SK-N-SH (cell line): ENCODE results near the gene RAB8A. TPM values are rescaled to one million over a fixed set of nuclear protein-coding genes. Genes with fewer than 3 reads are reported as not detected.

ENCODE experiments used
- CTCF ChIA-PET: fragments of 300-600, 350-600 bp; formaldehyde crosslinking; extraction: SDS; loops from one replicate; lab custom pipeline; 2021; lab: Yijun Ruan, JAX
- POLR2A ChIA-PET: fragments of 350-600 bp; sonication (Branson Sonifier 250); formaldehyde crosslinking; extraction: SDS; loops from one replicate; lab custom pipeline; 2020; ENCODE audit warnings: antibody characterized with exemption, inconsistent platforms; lab: Yijun Ruan, JAX
- DNase-seq: peaks from one replicate; pipeline ENCODE4 v3.0.0; 2012
- H2AFZ ChIP-seq: fragments of 200-600 bp; sonication (generic); 2 replicates; pipeline ENCODE4 v1.8.1; 2016; ENCODE audit warnings: antibody characterized with exemption, mild to moderate bottlenecking, low read depth
- H3F3A ChIP-seq: fragments of 200-600 bp; sonication (generic); replicated peaks from 2 replicates; pipeline ENCODE3; 2016; ENCODE audit warnings: antibody characterized with exemption, mild to moderate bottlenecking; ENCODE audit not compliant: insufficient read depth
- H3K27ac ChIP-seq, 2 experiments: fragments of 200-500 bp in 1 of 2; fragments of 200-600 bp in 1 of 2; sonication (Bioruptor generic) in 1 of 2; sonication (generic), shearing (Covaris generic) in 1 of 2; 2 replicates each; pipeline versions ENCODE4 v1.5.1 to v1.6.1; 2014 to 2016; ENCODE audit warnings: low read depth in 2 of 2, inconsistent platforms in 1 of 2, low read length in 1 of 2, mild to moderate bottlenecking in 1 of 2, mixed read lengths in 1 of 2
- H3K27me3 ChIP-seq: fragments of 200-600 bp; sonication (generic), shearing (Covaris generic); 2 replicates; pipeline ENCODE4 v1.6.1; 2016; ENCODE audit warnings: mixed run types; ENCODE audit not compliant: insufficient read depth
- H3K36me3 ChIP-seq, 2 experiments: fragments of 200-500 bp in 1 of 2; fragments of 200-600 bp in 1 of 2; sonication (Bioruptor generic) in 1 of 2; sonication (generic) in 1 of 2; replicated peaks in 1 of 2; 2 replicates each; pipeline versions ENCODE3 to v1.5.1; 2014 to 2016; ENCODE audit warnings: low read length in 1 of 2, mild to moderate bottlenecking in 1 of 2; ENCODE audit not compliant: insufficient read depth in 2 of 2, control insufficient read depth in 1 of 2
- H3K4me1 ChIP-seq, 2 experiments: fragments of 200-500 bp in 1 of 2; fragments of 200-600 bp in 1 of 2; sonication (Bioruptor generic) in 1 of 2; sonication (generic), shearing (Covaris generic) in 1 of 2; 2 replicates each; pipeline versions ENCODE4 v1.5.1 to v1.6.1; 2014 to 2016; ENCODE audit warnings: low read depth in 1 of 2, low read length in 1 of 2, mixed run types in 1 of 2; ENCODE audit not compliant: insufficient read depth in 2 of 2, control insufficient read depth in 1 of 2
- H3K4me2 ChIP-seq: fragments of 200-600 bp; sonication (generic), shearing (Covaris generic); 2 replicates; pipeline ENCODE4 v1.6.1; 2017; ENCODE audit warnings: mixed run types
- H3K4me3 ChIP-seq, 2 experiments: fragments of 200-500 bp in 1 of 2; fragments of 200-600 bp in 1 of 2; sonication (Bioruptor generic) in 1 of 2; sonication (generic), shearing (Covaris generic) in 1 of 2; 2 replicates each; pipeline versions ENCODE4 v1.5.1 to v1.8.1; 2014 to 2016; ENCODE audit warnings: low read depth in 2 of 2, inconsistent platforms in 1 of 2, low read length in 1 of 2, mild to moderate bottlenecking in 1 of 2, mixed read lengths in 1 of 2, moderate library complexity in 1 of 2
- H3K79me2 ChIP-seq: fragments of 200-600 bp; sonication (generic); 2 replicates; pipeline ENCODE4 v1.8.1; 2017; ENCODE audit warnings: mild to moderate bottlenecking; ENCODE audit not compliant: insufficient read depth
- H3K9ac ChIP-seq: fragments of 200-600 bp; sonication (generic); 2 replicates; pipeline ENCODE4 v1.6.1; 2017; ENCODE audit warnings: mixed run types
- H3K9me2 ChIP-seq: fragments of 200-600 bp; sonication (generic); 2 replicates; pipeline ENCODE4 v1.6.1; 2017; ENCODE audit warnings: mixed run types
- H3K9me3 ChIP-seq: fragments of 200-600 bp; sonication (generic); 2 replicates; pipeline ENCODE4 v1.6.1; 2017; ENCODE audit warnings: mixed run types, mild to moderate bottlenecking, moderate library complexity
- H4K20me1 ChIP-seq: fragments of 200-600 bp; sonication (generic); 2 replicates; pipeline ENCODE4 v1.6.1; 2017; ENCODE audit warnings: mild to moderate bottlenecking, mixed run types; ENCODE audit not compliant: insufficient read depth
- ELF1 ChIP-seq: IDR thresholded peaks from 2 replicates; pipeline ENCODE4 v1.4.0; 2012
- FOSL2 ChIP-seq: IDR thresholded peaks from 2 replicates; pipeline ENCODE4 v1.4.0; 2012; ENCODE audit warnings: low read depth, mild to moderate bottlenecking, moderate library complexity, borderline replicate concordance
- GATA2 ChIP-seq: sonication (generic); formaldehyde crosslinking; IDR thresholded peaks from 2 replicates; pipeline ENCODE4 v1.5.0; 2020; ENCODE audit warnings: mild to moderate bottlenecking, missing genetic modification reagents
- MAX ChIP-seq: IDR thresholded peaks from 2 replicates; pipeline ENCODE4 v1.4.0; 2012; ENCODE audit warnings: low read depth
- POLR2AphosphoS5 ChIP-seq: IDR thresholded peaks from 2 replicates; pipeline ENCODE4 v1.6.1; 2012; ENCODE audit warnings: low read depth, low read length
- SMC3 ChIP-seq: IDR thresholded peaks from 2 replicates; pipeline ENCODE4 v1.6.1; 2012; ENCODE audit warnings: low read depth, low read length, improper control_type of control experiment
- TAF1 ChIP-seq: IDR thresholded peaks from 2 replicates; pipeline ENCODE4 v1.6.1; 2012; ENCODE audit warnings: low read depth, mild to moderate bottlenecking, low read length, moderate library complexity, borderline replicate concordance
- TEAD4 ChIP-seq: IDR thresholded peaks from 2 replicates; pipeline ENCODE4 v1.4.0; 2012; ENCODE audit warnings: mild to moderate bottlenecking, borderline replicate concordance; ENCODE audit not compliant: insufficient read depth
- YY1 ChIP-seq: IDR thresholded peaks from 2 replicates; pipeline ENCODE4 v1.4.0; 2012; ENCODE audit warnings: low read depth, mild to moderate bottlenecking
- WGBS: methylation state at CpG from one replicate; pipeline ENCODE4 v1.1.6; 2017; ENCODE audit warnings: low lambda C conversion rate; 5-methylcytosine and 5-hydroxymethylcytosine counted together
- polyA plus RNA-seq, 3 experiments: library from polyadenylated mRNA; depleted of rRNA; stranded (reverse); fragments of >200 nt; gene quantifications; 2 replicates each; pipeline ENCODE4 v1.2.3, GENCODE V29; 2012
- TF ChIP-seq, protein P1 (sequence below): IDR thresholded peaks from 2 replicates; pipeline ENCODE4; 2012

The RAB8A gene
- polyA plus RNA-seq, 1 of the 3 experiments (the other 2 are of a cell fraction), result 55.2 TPM

GRCh38 chr19:16076958-16077611 lies 34.6 kb upstream of the RAB8A start:
- Histone ChIP-seq H4K20me1 (peaks cover 23% of the 10 kb centered on the region), H3K9ac (peak overlapping the region; percentile 98), H3K4me1 (peaks cover 12 to 14% of the 10 kb centered on the region in 2 experiments), H3K27me3 (no peaks in the 10 kb centered on the region), H3K4me2 (peak overlapping the region; percentile 99), H3K36me3 (peaks cover 4 to 35% of the 10 kb centered on the region in 2 experiments), H3K9me2 (no peaks in the 10 kb centered on the region), H2AFZ (no peak overlapping the region), H3K79me2 (peaks cover 48% of the 10 kb centered on the region), H3K9me3 (no peaks in the 10 kb centered on the region), H3K4me3 (peak overlapping the region; percentile 74 to 78), H3F3A (peaks cover 46% of the 10 kb centered on the region), H3K27ac (peak overlapping the region; percentile 99)
- DNase-seq, result peak; percentile 70
- POLR2A ChIA-PET, result interaction anchor here (0.9 to 1.6 kb wide), 3 partner anchors 13 to 108 kb away, joined by 3 to 10 read pairs (median 4); partner anchors contain the start of gene FAM32A
- CTCF ChIA-PET, result interaction anchor here (0.7 to 7.7 kb wide), 7 partner anchors 15 to 105 kb away, joined by 3 to 90 read pairs (median 6); partner anchors contain the start of gene RAB8A
- TF ChIP-seq ELF1 (no peak), SMC3 (no peak), TEAD4 (no peak), GATA2 (CRISPR knock-in tag) (no peak)
- TF ChIP-seq, protein P1, sequence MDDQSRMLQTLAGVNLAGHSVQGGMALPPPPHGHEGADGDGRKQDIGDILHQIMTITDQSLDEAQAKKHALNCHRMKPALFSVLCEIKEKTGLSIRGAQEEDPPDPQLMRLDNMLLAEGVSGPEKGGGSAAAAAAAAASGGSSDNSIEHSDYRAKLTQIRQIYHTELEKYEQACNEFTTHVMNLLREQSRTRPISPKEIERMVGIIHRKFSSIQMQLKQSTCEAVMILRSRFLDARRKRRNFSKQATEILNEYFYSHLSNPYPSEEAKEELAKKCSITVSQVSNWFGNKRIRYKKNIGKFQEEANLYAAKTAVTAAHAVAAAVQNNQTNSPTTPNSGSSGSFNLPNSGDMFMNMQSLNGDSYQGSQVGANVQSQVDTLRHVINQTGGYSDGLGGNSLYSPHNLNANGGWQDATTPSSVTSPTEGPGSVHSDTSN, result 0 out of 2 replicates have a peak, but pooled peaks have one; percentile 10
- under 1% methylated on average over 40 of the region's 56 CpGs for WGBS

- H3K9me2 ChIP-seq, result no peaks in the 10 kb centered on the region
- peak overlapping the region; percentile 74 to 78 for H3K4me3 ChIP-seq
- 4% methylated on average over 15 of the region's 16 CpGs for WGBS
- H3K9ac ChIP-seq, result peak overlapping the region; percentile 98
- peak; percentile 16; the same call in 1 of the 2 replicates for TF ChIP-seq FOSL2
- 0 out of 2 replicates have a peak, but pooled peaks have one; percentile 12 for TF ChIP-seq TAF1
- TF ChIP-seq, protein P1, result no peak
- 0 out of 2 replicates have a peak, but pooled peaks have one; percentile 9 for TF ChIP-seq POLR2AphosphoS5
- no peak for TF ChIP-seq ELF1
- TF ChIP-seq YY1, result peak; percentile 48; the same call in 1 of the 2 replicates
- peak; percentile 21; the same call in 1 of the 2 replicates for TF ChIP-seq MAX
- no peak overlapping the region for H2AFZ ChIP-seq
- no peaks in the 10 kb centered on the region for H3K9me3 ChIP-seq
- peaks cover 9 to 46% of the 10 kb centered on the region in 2 experiments for H3K36me3 ChIP-seq
- H3K27me3 ChIP-seq, result no peaks in the 10 kb centered on the region
- ChIA-PET CTCF (interaction anchor here (0.7 to 5.3 kb wide), 6 partner anchors 15 to 39 kb away, joined by 3 to 37 read pairs (median 6); partner anchors contain the start of gene RAB8A), POLR2A (interaction anchor here (1.5 kb wide), 1 partner anchor 18 kb away, joined by 4 read pairs; no protein-coding TSS in a partner anchor)
- peaks cover 59% of the 10 kb centered on the region for H3K79me2 ChIP-seq
- peaks cover 12 to 14% of the 10 kb centered on the region in 2 experiments for H3K4me1 ChIP-seq
- H3K27ac ChIP-seq, result peak overlapping the region; percentile 99
- peaks cover 49% of the 10 kb centered on the region for H3F3A ChIP-seq
- DNase-seq, result no peak
- peak overlapping the region; percentile 99 for H3K4me2 ChIP-seq
- H4K20me1 ChIP-seq, result peaks cover 34% of the 10 kb centered on the region
These were observed 33.5 kb upstream of the RAB8A start for GRCh38 chr19:16077984-16078758.
